ENCODE data around the gene TFB1M.
A peak's percentile ranks its signal among the peaks of the same experiment; 100 is the strongest.

GRCh38 chr6:155317186-155317585, 2.9 kb upstream of the TFB1M start:
- TF ChIP-seq CTCF (conservative IDR thresholded peaks at IDR 0.05 in 1 of 2, IDR thresholded peaks at IDR 0.05 in 1 of 2; ENCODE audit: extremely low read depth in 1 of 2, insufficient read depth in 1 of 2, low read depth in 1 of 2, low read length in 2 of 2): peak; percentile 17 to 20
- TF ChIP-seq EZH2 (IDR thresholded peaks at IDR 0.05; ENCODE audit: borderline replicate concordance, low read length): no peak
